ENCODE data around the gene SLC39A11.

SLC39A11 gene

DNA sequence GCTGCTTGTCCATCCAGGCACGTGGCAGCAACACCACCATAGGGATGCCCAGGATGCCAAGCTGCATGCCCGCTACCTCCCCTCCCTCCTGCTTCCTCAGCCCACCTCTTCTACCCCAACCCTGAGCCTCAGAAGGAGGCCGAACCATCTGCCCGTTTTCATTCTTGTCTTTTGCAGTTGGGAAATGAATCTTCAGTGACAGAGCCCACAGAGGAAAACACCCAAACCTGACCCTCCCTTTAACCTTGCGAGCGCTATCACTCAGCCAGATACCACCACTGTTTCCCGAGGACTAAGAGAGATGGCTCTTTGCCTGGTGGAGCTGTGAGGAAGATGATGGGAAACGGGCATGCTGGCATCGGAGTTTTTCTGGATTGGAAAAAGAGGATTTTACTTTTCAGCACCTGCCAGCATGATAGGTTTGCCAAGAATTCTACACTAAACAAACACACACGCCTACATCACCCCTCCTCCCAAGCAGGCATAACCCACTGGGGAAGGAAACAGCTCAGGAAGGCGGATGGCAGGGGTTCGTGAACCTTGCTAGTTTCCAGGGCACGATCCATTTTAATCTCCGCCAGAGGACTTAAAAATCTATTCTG lies 457.4 kb downstream of the SLC39A11 start:
- DNase-seq, result peak; percentile 2

DNA sequence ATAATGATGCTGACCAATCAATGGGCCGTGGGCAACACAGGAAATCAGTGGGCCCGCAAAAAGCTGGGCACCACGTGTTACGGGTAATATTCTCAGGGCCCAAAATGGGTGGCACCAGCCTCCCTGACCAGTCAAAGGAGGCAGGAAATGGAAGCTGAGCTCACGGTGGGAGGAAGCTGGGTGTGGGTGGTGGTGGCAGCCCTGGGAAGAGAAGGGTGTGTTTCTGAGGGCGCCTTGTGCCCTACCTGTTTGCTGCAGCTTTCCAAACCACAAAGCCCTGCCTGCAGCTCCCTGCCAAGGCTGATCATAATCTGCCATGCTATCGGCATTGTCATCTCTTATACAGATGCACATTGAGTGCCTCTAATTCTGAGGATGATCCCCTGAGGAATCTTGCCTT lies 457.9 kb downstream of the SLC39A11 start:
- peak; percentile 38 for DNase-seq

DNA sequence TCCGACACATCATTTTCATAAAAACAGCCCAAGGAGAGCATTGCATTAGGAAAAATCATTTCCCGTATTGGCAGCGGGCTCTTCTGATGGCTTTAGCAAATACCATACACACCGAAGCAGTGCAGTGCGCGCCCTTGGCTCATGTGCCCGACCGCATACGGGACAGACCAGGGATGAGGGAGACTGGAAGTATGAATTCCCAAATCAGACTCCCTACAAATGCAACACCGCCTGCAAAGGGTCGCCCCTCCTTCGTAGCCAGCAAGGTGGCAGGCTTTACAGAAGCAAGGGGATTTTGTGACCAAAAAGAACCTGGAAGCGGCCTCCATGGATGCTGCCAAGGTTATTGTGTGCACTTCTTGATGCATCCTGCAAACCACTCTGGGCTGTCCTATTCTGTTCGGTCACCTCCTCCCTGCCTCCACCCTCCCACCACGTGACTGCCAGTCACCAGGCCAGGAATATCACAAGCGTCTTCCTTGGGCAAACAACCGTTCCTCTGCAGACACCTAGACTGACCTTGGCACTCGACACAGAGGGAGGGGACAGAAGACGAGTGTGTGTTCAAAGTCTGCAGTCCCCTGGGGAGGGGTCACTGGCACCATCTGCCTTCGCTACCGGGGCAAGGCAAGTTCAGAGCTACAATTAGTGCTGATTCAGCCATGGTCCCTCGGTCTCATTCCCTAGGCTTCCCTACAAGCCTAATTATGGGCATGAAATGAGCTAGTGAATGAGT lies 460.4 kb downstream of the SLC39A11 start:
- no peak for DNase-seq

DNA sequence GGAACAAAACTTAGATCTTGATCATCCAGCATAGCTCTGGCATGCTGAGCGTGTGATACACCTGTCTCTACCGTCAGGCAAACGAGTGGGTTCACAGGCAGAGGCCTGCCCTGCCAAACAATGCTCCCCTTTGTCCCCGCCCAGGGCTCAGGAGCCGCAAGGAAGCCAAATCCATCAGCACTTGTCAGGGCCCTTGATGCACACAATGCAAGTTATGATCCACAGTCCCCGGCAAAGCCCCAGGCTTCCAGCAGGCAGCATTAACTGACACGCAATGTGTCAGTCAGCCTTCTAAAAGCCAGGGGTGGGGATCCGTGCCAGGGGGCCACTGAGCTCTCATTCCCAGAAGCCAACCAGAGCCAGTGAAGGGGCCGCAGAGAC lies 460.9 kb downstream of the SLC39A11 start:
- no peak for DNase-seq

DNA sequence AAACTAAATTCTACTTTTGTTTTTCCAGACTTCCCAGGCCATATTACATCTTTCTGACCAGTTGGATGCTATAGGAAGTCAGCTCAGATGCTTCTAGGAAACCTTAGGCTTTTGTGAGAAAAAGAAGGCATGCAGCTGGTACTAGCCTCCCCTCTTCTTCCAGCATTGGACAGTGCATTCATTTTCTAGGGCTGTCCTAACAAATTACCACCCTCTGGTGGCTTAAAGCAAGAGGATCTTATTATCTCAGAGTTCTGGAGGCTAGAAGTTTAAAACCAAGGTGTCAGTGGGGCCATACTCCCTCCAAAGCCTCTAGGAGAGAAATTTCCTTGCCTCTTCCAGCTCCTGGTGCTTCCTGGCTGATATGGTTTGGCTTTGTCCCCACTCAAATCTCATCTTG lies 467.8 kb downstream of the SLC39A11 start:
- no peak for DNase-seq

DNA sequence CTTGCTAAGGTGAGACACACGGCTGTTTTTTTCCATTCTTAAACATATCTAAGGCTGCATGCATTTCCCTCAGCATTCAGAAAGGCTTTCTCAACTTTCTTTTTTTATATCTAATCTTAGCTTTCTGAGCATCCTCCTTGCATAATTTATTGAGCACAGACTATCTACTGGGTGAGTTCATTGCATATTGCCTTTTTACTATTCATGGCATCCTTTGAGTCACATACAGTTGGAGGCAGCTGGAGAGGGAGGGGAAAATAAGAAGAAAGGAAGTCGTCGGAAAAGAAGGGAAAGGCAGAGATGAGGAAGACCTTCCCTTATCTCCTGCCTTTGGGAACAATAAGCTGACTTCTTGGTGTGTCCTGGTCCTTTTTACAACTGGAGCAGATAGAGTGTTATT lies 468.3 kb downstream of the SLC39A11 start:
- no peak for DNase-seq

DNA sequence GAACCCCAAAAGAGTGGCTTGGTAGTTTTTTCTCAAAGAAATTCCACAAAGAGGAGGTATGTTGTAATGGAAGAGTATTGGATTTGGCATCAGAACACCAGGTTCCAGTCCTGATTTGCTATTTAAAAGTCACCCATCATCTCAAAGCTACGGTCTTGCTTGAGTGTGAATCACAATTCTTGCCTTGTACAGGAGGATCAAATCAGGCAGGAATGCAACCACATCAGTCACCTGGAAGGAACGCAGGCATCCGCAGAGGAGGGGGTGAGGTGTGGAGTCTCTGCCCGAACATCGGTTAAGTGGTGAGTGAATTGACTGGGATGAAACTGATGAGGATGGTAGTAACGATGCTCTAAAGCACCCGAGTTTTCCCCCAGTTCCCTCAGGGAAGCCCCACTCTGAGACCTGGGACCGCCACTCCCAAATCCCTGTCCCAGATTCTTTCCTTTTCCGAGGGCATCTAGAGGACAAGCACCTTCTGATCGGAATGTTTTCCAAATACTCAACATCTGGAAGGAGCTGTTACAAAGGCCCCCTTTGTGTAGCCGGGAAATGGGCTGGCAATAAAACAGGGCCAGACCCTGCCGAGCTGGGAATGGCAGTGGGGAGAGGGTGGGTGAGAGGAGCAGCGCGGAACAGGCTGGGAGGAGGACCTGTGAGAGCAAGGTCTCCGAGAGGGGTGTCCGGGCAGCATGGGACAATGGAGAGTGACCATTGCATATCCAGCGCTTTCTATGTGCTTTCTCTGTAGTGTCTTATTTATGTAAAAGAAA lies 469.6 kb downstream of the SLC39A11 start:
- DNase-seq, result no peak

DNA sequence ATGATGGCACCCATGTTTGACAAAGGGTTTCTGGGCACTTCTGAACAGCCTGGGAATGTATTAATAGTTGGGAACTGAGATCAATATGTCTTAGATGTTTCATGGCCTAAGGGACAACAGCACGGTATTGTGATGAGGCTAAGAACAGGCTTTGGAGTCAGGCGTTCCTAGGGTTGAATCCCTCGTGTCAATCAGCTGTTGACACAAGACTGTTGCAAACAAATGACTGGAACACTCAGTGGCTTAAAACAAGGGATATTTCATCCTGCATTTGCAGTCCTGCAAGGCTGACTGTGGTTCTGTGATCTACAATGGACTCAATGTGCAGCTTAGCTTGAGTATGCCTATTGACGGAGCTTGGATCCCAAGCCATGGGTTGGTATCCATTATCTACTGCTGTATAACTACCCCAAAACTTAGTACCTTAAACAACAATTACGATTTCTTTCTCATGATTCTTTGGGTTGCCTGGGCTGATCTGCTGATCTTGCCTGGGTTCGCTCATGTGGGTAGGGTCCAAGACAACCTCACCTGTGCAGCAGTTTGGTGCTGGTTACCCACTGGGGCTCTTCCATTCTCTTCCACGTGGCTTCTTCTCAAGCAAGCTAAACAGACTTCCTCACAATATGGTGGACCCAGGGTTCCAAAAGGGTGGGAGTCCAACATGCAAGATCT lies 472.4 kb downstream of the SLC39A11 start:
- DNase-seq, result no peak

DNA sequence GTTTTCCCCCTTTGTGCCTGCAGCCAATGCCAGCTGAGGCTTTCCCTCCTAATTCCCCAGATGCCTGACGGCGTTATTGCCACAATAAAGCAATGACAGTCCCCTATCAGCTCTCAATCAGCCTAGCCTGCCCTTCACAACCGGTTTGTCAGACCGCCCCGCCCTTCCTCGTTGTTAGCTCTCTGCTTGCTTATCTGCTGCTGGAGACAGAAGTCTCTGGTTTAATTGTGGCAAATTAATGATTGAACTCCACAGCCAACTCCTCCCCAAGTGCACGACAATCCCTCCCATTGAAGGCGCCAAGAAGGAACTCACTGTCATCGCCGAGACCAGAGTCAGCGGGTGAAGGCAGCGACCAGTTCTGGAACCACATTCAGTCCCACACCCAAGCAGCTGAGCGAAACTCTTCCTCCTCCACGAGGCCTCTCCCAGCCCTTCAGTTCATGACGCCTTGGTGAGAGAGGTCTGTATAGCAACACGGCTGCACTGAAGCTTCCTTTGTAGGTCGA lies 474.4 kb downstream of the SLC39A11 start:
- DNase-seq, result peak; percentile 2

DNA sequence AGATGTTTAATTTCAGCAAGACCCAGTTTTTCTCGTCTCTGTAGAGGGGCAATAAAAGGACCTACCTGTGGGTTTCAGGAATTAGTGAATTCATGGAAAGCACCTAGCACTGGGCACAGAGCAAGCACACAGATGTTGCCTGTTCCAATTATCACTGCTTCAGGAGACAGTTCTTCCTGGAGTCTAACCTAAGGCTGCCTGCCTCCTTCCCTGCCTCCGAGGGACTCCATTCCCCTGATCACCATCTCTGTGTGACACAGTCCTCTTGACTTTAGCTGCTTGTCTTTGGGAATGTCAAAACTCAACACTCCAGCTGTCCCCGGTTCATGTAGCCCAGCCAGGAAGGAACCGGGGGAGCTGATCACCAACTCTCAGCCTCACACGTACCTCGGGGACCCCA lies 474.9 kb downstream of the SLC39A11 start:
- DNase-seq, result no peak

DNA sequence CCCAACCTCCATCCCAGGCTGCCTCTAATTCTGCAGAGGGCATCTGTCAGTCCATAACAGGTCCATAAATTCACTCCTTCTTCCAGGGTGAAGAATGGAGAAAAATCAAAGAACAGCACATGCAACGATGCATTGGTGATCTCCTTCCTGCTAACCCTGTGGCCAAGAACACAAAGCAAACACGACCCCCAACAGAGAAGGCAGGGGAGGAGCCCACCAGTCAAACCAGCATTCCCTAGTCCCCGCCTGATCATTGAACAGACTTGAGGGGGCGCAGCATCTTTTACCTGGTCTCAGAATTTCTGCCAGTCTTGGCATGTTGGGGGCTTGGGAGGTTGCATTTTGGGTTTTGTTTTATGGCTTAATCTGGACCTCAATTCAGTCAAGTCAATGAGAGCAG lies 476.0 kb downstream of the SLC39A11 start:
- DNase-seq, result no peak

DNA sequence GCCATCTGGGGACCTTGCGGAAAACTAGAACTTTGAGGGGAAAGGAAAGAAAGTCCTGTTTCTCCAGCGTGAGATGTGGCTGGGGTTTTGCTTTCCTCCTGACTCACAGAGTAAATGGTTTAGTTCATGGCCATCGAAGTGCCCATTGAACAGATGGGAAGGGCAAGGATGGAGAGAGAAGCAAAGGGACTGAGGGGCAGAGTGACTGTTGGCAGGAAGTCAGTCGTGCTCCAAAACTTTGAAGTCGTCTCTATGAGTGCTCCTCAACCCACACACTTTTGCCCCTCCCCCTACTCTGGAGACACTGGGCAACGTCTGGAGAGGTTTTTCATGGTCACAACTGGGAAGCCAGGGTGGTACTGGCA lies 476.9 kb downstream of the SLC39A11 start:
- DNase-seq, result no peak

DNA sequence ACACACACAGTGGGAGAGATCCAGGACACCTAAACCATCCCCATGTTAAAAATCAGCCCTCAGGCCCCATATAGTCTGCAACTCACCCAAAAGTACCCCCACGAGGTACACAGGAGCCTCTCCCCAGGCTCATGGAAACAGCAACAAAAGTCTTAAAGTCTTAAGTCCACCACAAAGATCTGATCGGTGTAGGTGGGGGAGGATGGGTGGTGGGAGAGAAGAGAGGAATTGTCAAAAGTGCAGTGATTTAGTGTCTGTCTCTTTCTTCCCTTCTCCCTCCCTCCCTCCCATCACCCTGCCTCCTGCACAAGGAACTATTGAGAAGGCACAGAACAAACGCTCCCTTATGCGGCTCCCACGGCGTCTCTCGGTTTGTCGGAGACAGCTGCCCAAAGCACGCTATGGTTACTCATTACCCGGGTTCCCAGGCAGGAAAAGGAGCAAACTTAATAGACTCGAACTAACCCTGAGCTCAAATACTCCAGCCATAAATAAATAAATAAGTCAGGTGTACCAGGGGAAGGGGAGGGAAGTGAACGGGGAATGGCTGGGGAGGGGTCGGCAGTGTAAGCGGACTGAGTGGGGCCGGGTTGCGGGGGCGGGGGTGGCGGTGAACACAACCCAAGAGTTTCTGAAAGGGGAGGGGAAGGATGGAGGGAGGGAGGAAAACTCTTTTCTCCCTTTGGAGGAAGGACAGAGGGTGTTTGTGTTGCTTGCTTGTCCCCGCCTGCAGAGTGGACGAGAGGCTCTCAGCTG lies 477.4 kb downstream of the SLC39A11 start:
- no peak for DNase-seq

DNA sequence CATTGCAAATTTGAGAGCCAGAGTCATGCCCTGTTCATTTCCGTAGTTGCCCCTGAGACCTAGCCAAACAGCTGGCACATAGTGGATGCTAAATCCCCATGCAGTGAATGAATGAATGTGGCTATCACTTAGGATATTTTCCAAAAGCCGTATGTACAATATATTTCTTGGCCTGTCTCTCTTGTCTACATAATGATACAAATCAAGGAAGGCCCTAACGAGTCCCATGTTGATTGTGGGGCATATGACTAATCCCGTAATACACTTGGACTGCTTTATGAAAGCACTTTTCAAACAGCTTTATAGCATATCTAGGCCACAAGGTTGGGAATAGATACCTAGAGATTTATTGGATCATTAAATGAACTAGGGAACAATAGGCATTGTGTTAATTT lies 478.0 kb downstream of the SLC39A11 start:
- DNase-seq, result no peak

DNA sequence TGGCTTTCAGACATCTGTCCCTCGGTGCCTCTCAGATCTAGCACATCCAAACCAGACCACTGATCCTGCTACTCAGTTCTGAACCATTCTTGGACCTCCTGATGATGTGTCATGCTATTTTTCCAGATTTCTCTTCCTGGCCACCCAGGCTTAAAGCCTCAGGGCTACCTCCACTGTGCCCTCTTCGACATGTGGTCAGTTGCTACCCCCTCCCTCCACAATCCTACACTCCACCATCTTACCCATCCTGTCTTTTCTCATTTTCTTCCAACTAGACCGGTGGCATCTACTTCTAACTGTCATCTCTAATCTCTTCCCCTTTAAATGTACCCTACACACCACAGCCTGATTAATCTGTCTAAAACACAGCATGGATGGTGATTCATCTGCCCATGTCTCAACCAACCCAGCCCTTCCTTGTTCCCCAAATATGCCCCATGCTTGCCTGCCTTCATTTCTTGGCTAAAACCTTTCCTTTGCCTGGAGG lies 478.6 kb downstream of the SLC39A11 start:
- no peak for DNase-seq

DNA sequence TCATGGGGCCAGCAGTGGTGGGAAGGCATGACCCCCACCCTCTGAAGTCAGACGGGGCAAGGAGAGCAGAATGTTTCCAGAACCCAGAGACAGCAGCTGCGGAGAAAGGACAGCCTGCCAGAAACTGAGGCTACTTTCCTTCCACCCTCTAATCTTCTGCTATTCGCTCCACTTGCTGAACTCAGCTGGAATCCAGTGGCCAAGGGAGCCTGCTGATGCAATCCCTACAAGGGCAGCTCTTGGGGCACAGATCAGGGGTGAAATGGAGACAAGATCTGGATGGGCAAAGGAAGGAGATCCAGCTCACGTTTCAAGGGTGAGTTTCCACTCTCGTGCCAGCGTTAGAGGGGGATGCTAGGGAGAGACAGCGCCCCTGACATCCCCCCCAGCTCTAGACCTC lies 479.1 kb downstream of the SLC39A11 start:
- DNase-seq, result no peak

DNA sequence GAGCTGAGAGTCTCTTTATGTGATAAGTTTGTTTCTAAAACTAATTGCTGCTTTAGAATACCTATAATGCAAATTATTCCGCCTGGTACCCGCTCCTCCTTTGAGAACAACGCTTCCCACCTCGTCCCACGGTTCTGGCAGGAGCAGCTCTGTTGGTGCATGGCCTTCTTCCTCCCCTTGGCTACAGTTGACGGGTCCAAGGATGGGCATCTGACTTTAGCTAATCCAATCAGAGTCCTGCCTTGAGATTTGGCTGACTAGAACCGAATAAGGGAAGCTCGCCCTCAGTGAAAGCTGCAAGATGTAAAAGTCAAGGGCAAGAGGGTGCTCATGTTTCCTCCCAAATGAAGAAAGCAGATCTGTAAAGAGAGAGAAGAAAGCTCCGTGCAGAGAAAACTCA lies 481.3 kb downstream of the SLC39A11 start:
- DNase-seq, result no peak

DNA sequence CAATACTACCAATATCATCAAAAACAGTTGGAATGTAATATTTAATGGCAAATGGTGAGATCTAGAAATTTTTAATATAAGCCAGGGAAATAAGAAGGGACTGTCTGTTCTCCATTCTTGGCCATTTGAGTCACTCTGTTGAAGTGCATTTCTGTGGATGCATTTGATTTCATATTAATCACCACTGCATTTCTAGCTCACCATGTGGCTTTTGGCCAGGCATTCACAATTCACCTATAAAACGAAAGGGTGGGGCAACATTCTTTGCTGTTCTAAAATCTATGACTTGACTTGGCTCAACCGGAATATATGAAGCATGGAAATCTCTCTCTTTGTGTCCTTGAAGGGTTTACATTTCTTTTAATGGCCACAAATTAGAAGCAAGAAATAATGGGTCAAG lies 483.0 kb downstream of the SLC39A11 start:
- no peak for DNase-seq

DNA sequence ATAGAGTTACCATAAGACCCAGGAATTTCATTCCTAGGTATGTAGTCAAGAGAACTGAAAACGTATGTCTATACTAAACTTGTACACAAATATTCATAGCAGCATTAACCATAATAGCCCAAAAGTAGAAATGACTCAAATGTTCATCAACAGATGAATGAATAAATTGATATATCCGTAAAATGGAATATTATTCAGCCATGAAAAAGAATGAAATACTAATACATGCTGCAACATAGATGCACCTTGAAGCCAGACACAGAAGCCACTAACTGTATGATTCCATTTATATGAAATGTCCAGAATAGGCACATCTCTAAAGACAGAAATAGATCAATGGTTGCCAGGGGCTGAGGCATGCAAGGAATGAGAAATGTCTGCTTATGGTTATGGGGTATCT lies 484.1 kb downstream of the SLC39A11 start:
- DNase-seq, result no peak

DNA sequence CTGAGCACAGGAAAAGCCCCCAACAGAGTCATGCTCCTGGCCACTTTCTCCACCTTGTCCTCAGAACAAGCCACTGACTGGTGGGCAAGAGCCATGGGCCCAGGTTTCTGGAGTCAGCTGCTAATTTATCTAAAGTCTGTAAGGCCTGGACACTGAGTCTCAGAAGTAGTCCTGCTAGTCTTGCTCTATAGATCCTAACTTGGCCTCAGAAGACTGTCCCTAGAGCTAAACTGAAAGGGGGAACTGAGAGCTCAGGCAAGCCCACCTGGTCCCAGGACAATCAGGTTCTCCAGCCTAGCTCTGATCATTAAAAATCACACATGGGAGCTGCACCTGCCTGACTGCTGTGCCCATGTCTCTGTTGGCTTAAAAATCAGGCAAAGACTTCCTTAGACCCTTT lies 485.8 kb downstream of the SLC39A11 start:
- no peak for DNase-seq

DNA sequence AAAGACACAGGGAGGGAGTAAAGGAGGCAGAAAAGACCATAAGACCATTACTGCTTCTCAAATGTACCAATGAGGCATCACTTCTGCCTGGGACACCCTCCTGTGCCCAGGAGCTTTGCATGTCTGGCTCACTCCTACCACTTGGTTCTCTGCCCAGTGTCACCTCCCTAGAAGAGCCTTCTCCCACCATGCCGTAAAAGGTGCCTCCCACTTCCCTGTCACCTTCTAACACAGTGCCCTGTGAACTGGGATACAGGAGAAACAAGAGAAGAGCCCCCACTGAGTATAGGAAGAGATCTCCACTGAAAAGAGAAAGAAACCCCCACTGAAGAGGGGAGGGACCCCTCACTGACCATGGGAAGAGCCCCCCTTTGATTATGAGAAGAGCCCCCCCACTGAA lies 486.9 kb downstream of the SLC39A11 start:
- DNase-seq, result no peak

DNA sequence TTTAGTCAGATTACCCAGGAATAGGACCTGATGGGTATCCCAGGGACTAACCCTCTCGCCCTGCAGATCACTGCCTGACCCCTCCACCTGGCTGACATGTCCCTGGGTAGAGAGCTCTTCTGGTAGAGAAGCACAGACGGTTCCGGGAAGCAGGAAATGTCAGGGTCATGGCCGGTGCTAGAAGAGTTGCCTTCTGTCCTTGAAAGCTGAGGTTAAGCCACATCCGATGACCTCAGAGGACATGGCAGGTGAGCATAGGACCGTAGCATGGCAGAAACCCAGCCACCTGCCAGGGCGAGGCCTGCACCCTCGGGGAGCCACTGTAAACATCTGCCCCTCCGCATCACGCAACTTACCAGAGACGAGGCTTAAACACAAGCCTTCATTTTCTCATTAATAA lies 488.0 kb downstream of the SLC39A11 start:
- no peak for DNase-seq

Measured in activated CD4-positive, alpha-beta T cell treated with anti-CD3 and anti-CD28 coated beads, Interleukin-2, amount 50 U/mL, for 16 hours (primary cell).